Ascending aorta (tissue), 2 donors: ENCODE measurements around the gene LKAAEAR1. TPM values are rescaled to one million over a fixed set of nuclear protein-coding genes. Genes with fewer than 3 reads are reported as not detected.
A peak's percentile ranks its signal among the peaks of the same experiment; 100 is the strongest.
"Not testable (repeated sequence)": the region's sequence is repeated elsewhere in the genome, so short reads cannot be mapped to it uniquely, and the experiment has no call there.

Source experiments
- DNase-seq, 2 donors: peaks; one replicate each; pipeline ENCODE4 v3.0.0-alpha.2; 2019; ENCODE audit warnings: low spot score in 2 of 2
- H3K27ac ChIP-seq, 2 donors: fragments of 200-600 bp; sonication (generic); one replicate each; pipeline ENCODE4 v1.5.1; 2016 to 2017; ENCODE audit warnings: mild to moderate bottlenecking in 1 of 2
- H3K27me3 ChIP-seq: fragments of 200-600 bp; sonication (generic); one replicate; pipeline ENCODE4 v1.5.1; 2017
- H3K36me3 ChIP-seq, 2 donors: fragments of 200-600 bp; sonication (generic); one replicate each; pipeline ENCODE4 v1.5.1; 2016
- H3K4me1 ChIP-seq, 2 donors: fragments of 200-600 bp; sonication (generic); one replicate each; pipeline ENCODE4 v1.5.1; 2016 to 2017; ENCODE audit warnings: mild to moderate bottlenecking in 1 of 2
- H3K4me3 ChIP-seq, 2 donors: fragments of 200-600 bp; sonication (generic); one replicate each; pipeline ENCODE4 v1.5.1; 2016 to 2017; ENCODE audit warnings: mild to moderate bottlenecking in 1 of 2
- H3K9me3 ChIP-seq, 2 donors: fragments of 200-600 bp; sonication (generic); one replicate each; pipeline ENCODE4 v1.5.1; 2016
- intact Hi-C: fragments of 100-400 bp; cut with DNase I; formaldehyde crosslinking; loops from one replicate; pipeline ENCODE4 v1.15.1; 2023
- total RNA-seq: library from RNA; depleted of rRNA; stranded (reverse); fragments of >200 nt; gene quantifications from one replicate; pipeline ENCODE4 v1.1.0, GENCODE V29; 2016
- TF ChIP-seq, protein P1 (sequence below), 3 experiments: fragments of 200-600 bp in 2 of 3; fragments of 450-650 bp in 1 of 3; sonication (generic) in 2 of 3; IDR thresholded peaks; one replicate each; pipeline ENCODE4 v1.5.1; 2016 to 2019; ENCODE audit warnings: antibody characterized with exemption in 3 of 3, mild to moderate bottlenecking in 1 of 3, moderate library complexity in 1 of 3

Gene LKAAEAR1
- total RNA-seq, 1 donor from 2014 or later: not detected

DNA sequence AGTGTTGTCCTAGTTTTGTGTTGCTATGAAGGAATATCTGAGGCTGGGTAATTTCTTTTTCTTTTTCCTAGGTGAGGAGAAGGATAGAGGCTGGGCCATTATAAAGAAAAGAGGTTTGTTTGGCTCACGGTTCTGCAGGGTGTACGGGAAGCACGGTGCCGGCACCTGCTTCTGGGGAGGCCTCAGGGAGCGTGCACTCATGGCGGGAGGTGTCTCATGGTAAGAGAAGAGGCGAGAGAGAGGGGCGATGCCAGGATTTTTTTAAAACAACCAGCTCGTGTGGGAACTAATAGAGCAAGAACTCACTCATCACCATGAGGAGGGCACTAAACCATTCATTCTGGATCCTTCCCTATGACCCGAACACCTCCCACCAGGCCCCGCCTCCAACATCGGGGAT lies 37.4 kb upstream of the LKAAEAR1 start:
- Histone ChIP-seq H3K4me1 (no peaks in the 10 kb centered on the region), H3K9me3 (no peaks in the 10 kb centered on the region), H3K27ac (no peak overlapping the region), H3K27me3 (peaks cover 6% of the 10 kb centered on the region), H3K36me3 (no peaks in the 10 kb centered on the region), H3K4me3 (no peak overlapping the region)
- TF ChIP-seq, protein P1, sequence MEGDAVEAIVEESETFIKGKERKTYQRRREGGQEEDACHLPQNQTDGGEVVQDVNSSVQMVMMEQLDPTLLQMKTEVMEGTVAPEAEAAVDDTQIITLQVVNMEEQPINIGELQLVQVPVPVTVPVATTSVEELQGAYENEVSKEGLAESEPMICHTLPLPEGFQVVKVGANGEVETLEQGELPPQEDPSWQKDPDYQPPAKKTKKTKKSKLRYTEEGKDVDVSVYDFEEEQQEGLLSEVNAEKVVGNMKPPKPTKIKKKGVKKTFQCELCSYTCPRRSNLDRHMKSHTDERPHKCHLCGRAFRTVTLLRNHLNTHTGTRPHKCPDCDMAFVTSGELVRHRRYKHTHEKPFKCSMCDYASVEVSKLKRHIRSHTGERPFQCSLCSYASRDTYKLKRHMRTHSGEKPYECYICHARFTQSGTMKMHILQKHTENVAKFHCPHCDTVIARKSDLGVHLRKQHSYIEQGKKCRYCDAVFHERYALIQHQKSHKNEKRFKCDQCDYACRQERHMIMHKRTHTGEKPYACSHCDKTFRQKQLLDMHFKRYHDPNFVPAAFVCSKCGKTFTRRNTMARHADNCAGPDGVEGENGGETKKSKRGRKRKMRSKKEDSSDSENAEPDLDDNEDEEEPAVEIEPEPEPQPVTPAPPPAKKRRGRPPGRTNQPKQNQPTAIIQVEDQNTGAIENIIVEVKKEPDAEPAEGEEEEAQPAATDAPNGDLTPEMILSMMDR (IDR thresholded peaks at IDR 0.05): no peak
- intact Hi-C loops: loop anchor here (5.0 kb wide), 1 partner anchor 39 kb away; the partner anchor contains the start of genes LKAAEAR1 and OPRL1
- DNase-seq: peak in 1 of 2 donors; percentile 34

GRCh38 chr20:64119681-64120341 lies 35.6 kb upstream of the LKAAEAR1 start:
- Histone ChIP-seq H3K36me3 (no peaks in the 10 kb centered on the region), H3K4me1 (no peaks in the 10 kb centered on the region), H3K4me3 (peak overlapping the region in 1 of 2 donors; percentile 22), H3K27ac (no peak overlapping the region), H3K9me3 (no peaks in the 10 kb centered on the region), H3K27me3 (peaks cover 6% of the 10 kb centered on the region)
- intact Hi-C loops: loop anchor here (1.0 to 5.0 kb wide), 2 partner anchors 38 to 81 kb away; partner anchors contain the start of genes LKAAEAR1 and OPRL1
- TF ChIP-seq, protein P1 (IDR thresholded peaks at IDR 0.05): no peak
- DNase-seq: peak in 1 of 2 donors; percentile 60

DNA sequence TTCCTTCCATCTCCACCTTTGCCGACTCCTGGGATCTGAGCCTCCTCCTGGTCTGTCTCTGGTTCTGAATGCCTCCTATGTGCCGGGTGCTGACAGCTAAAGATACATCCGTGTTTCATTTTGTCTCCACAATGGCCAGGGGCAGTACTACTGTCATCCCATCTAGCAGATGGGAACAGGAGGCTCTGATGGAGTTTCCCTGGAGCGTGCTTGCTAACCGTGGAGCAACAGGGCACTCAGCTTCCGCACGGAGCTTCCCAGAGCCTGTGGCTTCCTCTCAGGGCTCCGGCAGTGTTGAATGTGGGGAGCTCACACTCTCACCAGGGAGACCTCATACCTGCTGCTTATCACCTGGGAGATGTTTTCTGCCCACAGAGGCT lies 35.1 kb upstream of the LKAAEAR1 start:
- Histone ChIP-seq H3K4me1 (no peaks in the 10 kb centered on the region), H3K4me3 (no peak overlapping the region), H3K9me3 (no peaks in the 10 kb centered on the region), H3K27me3 (peaks cover 6% of the 10 kb centered on the region), H3K27ac (no peak overlapping the region), H3K36me3 (no peaks in the 10 kb centered on the region)
- TF ChIP-seq, protein P1 (IDR thresholded peaks at IDR 0.05): no peak
- intact Hi-C loops: no loop called here
- peak in 1 of 2 donors; percentile 50 for DNase-seq

- DNase-seq, intact Hi-C loops, H3K27me3 ChIP-seq: not testable (repeated sequence)
Measured at GRCh38 chr20:64117432-64117777, 33.2 kb upstream of the LKAAEAR1 start.

GRCh38 chr20:64116541-64117431 lies 32.6 kb upstream of the LKAAEAR1 start:
- H3K4me1 ChIP-seq: no peaks in the 10 kb centered on the region
- no peak overlapping the region for H3K27ac ChIP-seq
- H3K9me3 ChIP-seq: no peaks in the 10 kb centered on the region
- H3K36me3 ChIP-seq: no peaks in the 10 kb centered on the region
- peaks cover 4% of the 10 kb centered on the region for H3K27me3 ChIP-seq
- DNase-seq: no peak
- TF ChIP-seq, protein P1 (IDR thresholded peaks at IDR 0.05): no peak
- intact Hi-C loops: no loop called here
- H3K4me3 ChIP-seq: no peak overlapping the region

More at GRCh38 chr20:64117432-64117777, 33.2 kb upstream of the LKAAEAR1 start:
- H3K4me1 ChIP-seq, H3K36me3 ChIP-seq, H3K4me3 ChIP-seq, H3K27ac ChIP-seq, H3K9me3 ChIP-seq: not testable (repeated sequence)

DNA sequence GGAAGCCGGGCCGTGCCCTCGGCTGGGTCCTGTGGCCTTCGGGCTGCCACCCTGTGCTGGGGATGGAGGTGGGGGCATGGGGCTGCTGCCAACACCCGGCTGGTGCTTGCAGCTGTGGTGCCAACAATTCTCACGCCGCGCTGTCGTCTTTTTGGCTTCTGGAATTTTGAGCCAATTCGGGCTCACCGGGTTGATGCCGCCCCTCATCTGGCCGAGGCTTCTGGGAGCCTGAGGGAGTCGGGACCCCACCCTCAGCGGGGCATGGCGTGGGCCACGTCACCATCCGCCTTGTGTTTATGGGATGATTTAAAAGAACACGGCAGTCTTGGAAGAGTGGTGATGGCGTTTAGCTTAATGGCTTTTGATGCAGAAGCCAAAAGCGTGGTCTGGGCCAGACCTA lies 31.8 kb upstream of the LKAAEAR1 start:
- TF ChIP-seq, protein P1 (IDR thresholded peaks at IDR 0.05): no peak
- no peak overlapping the region for H3K4me3 ChIP-seq
- no peaks in the 10 kb centered on the region for H3K4me1 ChIP-seq
- H3K36me3 ChIP-seq: no peaks in the 10 kb centered on the region
- DNase-seq: no peak
- H3K27me3 ChIP-seq: no peaks in the 10 kb centered on the region
- intact Hi-C loops: no loop called here
- H3K9me3 ChIP-seq: no peaks in the 10 kb centered on the region
- no peak overlapping the region for H3K27ac ChIP-seq
